Stimulated activated naive B cell treated with anti-CD40 and anti-IgM and Interleukin-4, amounts not matched to agents 10 μg/mL and 1 μg/mL and 100 μg/mL, for 72 hours (primary cell): ENCODE data around the gene EVA1A.

ENCODE experiments used
- ATAC-seq, 2 donors: fragments of 150-1000 bp; cut with Tn5 transposase; replicated peaks; 2 replicates each; pipeline ENCODE4 v1.10.0; 2021; ENCODE audit warnings: moderate library complexity in 1 of 2
- DNase-seq: peaks from one replicate; pipeline ENCODE4 v3.0.0; 2021
- H3K27ac Mint-ChIP-seq: one replicate; pipeline ENCODE4 v1.8.0; 2022; ENCODE audit warnings: mild to moderate bottlenecking, mixed read lengths
- H3K27me3 Mint-ChIP-seq, 2 donors: one replicate each; pipeline ENCODE4 v1.8.0; 2022; ENCODE audit warnings: mixed read lengths in 2 of 2
- H3K36me3 Mint-ChIP-seq, 2 donors: one replicate each; pipeline ENCODE4 v1.8.0; 2022; ENCODE audit warnings: mixed read lengths in 2 of 2, mild to moderate bottlenecking in 1 of 2
- H3K4me1 Mint-ChIP-seq, 2 donors: one replicate each; pipeline ENCODE4 v1.8.0; 2022; ENCODE audit warnings: mixed read lengths in 2 of 2, mild to moderate bottlenecking in 1 of 2
- H3K4me3 Mint-ChIP-seq, 2 donors: one replicate each; pipeline ENCODE4 v1.8.0; 2022; ENCODE audit warnings: mild to moderate bottlenecking in 2 of 2, mixed read lengths in 2 of 2, moderate library complexity in 1 of 2
- H3K9me3 Mint-ChIP-seq, 2 donors: one replicate each; pipeline ENCODE4 v1.8.0; 2022; ENCODE audit warnings: mixed read lengths in 2 of 2, mild to moderate bottlenecking in 1 of 2

The EVA1A gene

GRCh38 chr2:75516378-75517360 is 44.1 kb downstream of the EVA1A start:
- Mint-ChIP-seq H3K4me3 (no peak overlapping the region), H3K27ac (no peak overlapping the region), H3K4me1 (no peaks in the 10 kb centered on the region), H3K27me3 (peaks cover 14 to 27% of the 10 kb centered on the region in 2 donors), H3K9me3 (peaks cover 8 to 12% of the 10 kb centered on the region in 2 donors), H3K36me3 (peaks cover 0 to 2% of the 10 kb centered on the region in 2 donors)
- DNase-seq (no peak), ATAC-seq (no peak)

DNA sequence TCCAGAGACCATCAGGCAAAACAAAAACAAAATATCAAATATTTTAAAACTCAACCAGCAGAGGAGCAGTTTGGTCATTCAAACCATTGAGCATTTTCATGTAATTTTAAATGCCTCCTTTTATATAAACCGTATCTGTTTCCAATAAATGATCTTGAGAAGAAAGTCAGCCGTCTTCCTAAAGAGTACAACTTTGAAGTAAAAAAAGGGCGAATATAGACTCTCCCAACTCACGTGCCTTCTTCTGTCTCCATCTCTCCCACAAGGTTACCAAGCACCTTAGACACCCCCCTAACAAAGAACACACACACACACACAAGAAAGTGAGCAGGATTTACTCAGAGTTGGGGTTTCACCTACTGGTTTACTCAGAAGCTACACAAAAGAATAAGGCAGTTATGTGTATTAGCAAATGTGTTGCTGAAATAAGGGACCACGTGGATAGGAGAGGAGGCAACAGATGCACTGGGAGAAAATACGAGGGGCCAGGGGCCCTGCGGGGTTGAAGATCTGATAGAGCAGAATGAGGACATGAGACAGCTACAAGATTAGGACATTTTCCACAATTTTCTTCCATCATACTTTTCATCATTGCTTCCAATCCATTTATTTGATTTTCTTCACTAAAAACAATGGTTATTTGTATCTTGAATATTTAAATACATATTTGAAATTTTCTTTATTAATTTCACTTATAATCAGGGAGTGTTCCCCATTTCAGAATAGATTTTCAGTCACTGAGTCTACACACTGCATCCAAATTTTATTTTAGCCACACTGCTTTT is 45.0 kb downstream of the EVA1A start:
- H3K27me3 Mint-ChIP-seq: peaks cover 14 to 27% of the 10 kb centered on the region in 2 donors
- peaks cover 0 to 2% of the 10 kb centered on the region in 2 donors for H3K36me3 Mint-ChIP-seq
- no peaks in the 10 kb centered on the region for H3K4me1 Mint-ChIP-seq
- ATAC-seq (no peak), DNase-seq (no peak)
- peaks cover 8 to 12% of the 10 kb centered on the region in 2 donors for H3K9me3 Mint-ChIP-seq
- no peak overlapping the region for H3K4me3 Mint-ChIP-seq
- H3K27ac Mint-ChIP-seq: no peak overlapping the region

- DNase-seq: no peak
- Mint-ChIP-seq H3K27ac (no peak overlapping the region), H3K9me3 (peaks cover 10 to 16% of the 10 kb centered on the region in 2 donors), H3K4me3 (no peak overlapping the region), H3K36me3 (peaks cover 0 to 2% of the 10 kb centered on the region in 2 donors), H3K4me1 (no peaks in the 10 kb centered on the region), H3K27me3 (peaks cover 8 to 21% of the 10 kb centered on the region in 2 donors)
- no peak for ATAC-seq
Observed at GRCh38 chr2:75513616-75514170, 47.0 kb downstream of the EVA1A start.

- ATAC-seq (no peak), DNase-seq (no peak)
- peaks cover 0 to 2% of the 10 kb centered on the region in 2 donors for H3K36me3 Mint-ChIP-seq
- H3K9me3 Mint-ChIP-seq: peaks cover 13 to 21% of the 10 kb centered on the region in 2 donors
- H3K4me3 Mint-ChIP-seq: no peak overlapping the region
- no peaks in the 10 kb centered on the region for H3K4me1 Mint-ChIP-seq
- peaks cover 5 to 14% of the 10 kb centered on the region in 2 donors for H3K27me3 Mint-ChIP-seq
- no peak overlapping the region for H3K27ac Mint-ChIP-seq
Observed at GRCh38 chr2:75512455-75513212, 48.1 kb downstream of the EVA1A start.

DNA sequence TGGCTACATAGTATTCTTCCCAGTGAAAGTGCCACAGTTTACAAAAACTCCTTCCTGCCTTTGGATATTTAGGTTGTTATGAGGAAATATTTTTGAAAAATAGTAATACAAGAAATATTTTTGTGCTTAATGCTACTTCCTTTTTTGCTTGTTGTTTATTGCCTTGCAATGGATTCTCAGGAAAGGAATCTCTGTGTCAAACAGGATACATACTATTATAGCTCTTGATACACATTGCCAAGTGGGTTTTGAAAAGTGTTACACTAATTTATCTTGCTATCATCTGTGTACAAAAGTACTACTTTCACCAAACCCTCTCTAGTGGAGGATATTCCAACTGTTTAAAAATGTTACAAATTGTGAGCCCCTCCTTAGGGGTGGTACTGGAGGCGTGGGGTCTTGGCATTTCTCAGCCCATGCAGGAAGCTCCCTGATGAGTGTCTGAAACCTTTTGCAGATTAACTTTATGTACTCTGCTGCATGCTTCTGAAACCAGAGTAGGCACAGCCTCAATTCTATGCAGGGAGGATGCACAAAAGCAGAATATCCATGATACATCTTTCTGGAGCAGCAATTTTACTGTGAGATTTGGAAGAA is 54.5 kb downstream of the EVA1A start:
- H3K27me3 Mint-ChIP-seq: peaks cover 3 to 16% of the 10 kb centered on the region in 2 donors
- DNase-seq: no peak
- ATAC-seq: no peak
- no peaks in the 10 kb centered on the region for H3K4me1 Mint-ChIP-seq
- no peak overlapping the region for H3K27ac Mint-ChIP-seq
- no peaks in the 10 kb centered on the region for H3K36me3 Mint-ChIP-seq
- peaks cover 5 to 11% of the 10 kb centered on the region in 2 donors for H3K9me3 Mint-ChIP-seq
- no peak overlapping the region for H3K4me3 Mint-ChIP-seq

- Mint-ChIP-seq H3K27ac (no peak overlapping the region), H3K4me3 (no peak overlapping the region), H3K36me3 (no peaks in the 10 kb centered on the region), H3K4me1 (no peaks in the 10 kb centered on the region), H3K9me3 (peaks cover 5 to 11% of the 10 kb centered on the region in 2 donors), H3K27me3 (peaks cover 3 to 16% of the 10 kb centered on the region in 2 donors)
- DNase-seq: no peak
- no peak for ATAC-seq
Observed at GRCh38 chr2:75505012-75505411, 55.7 kb downstream of the EVA1A start.

DNA sequence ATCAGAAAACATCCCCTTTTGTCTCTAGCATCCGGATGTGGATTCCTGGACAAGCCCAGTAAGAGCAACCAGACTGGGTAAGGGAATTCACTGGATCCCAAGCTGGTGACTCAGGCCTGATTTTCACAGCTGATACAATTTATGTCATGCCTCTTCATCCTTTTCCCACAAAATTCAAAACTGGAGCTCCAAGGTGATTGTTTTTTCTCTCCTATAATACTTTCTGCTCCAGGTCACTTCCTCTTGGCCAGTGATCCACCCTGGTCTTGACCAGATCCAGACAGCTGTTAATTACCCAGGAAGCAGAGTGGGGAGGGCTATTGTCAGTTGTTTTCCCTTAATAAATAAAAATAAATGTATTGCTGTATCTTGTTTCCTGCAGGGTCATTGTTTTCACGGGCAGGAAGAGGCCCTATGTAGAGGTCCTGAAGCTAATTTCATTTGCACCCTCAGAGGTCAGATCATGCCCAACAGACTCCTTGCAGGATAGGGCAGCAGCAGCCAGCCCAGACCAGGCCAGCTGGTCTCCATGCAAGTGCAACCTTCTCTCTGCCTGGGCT is 57.6 kb downstream of the EVA1A start:
- Mint-ChIP-seq H3K36me3 (no peaks in the 10 kb centered on the region), H3K4me3 (no peak overlapping the region), H3K27me3 (peaks cover 3 to 16% of the 10 kb centered on the region in 2 donors), H3K27ac (no peak overlapping the region), H3K4me1 (no peaks in the 10 kb centered on the region), H3K9me3 (peaks cover 0 to 3% of the 10 kb centered on the region in 2 donors)
- DNase-seq (no peak), ATAC-seq (no peak)

- H3K36me3 Mint-ChIP-seq: no peaks in the 10 kb centered on the region
- DNase-seq (no peak), ATAC-seq (no peak)
- no peak overlapping the region for H3K27ac Mint-ChIP-seq
- no peak overlapping the region for H3K4me3 Mint-ChIP-seq
- peaks cover 3 to 17% of the 10 kb centered on the region in 2 donors for H3K27me3 Mint-ChIP-seq
- H3K4me1 Mint-ChIP-seq: no peaks in the 10 kb centered on the region
- no peaks in the 10 kb centered on the region for H3K9me3 Mint-ChIP-seq
Observed at GRCh38 chr2:75500633-75501032, 60.1 kb downstream of the EVA1A start.

DNA sequence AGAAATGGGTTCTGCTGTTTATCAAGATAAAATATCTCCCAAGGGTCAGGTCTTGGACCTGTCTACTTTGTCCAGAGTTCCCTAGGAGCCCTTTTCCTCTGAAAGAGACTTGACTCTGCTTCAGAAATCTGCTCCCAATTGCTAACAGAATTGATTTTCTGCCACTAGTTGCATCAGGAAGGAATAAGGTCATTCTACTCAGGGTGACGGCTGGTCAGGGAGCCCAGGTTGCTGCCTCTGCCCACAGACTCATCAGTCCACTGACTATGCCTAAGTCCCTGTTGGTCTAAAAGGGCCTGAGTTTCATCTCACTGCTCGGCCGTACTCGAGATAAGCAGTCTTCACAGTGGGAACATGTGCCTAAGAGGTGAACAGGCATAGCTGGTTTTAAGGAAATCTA is 61.2 kb downstream of the EVA1A start:
- no peak overlapping the region for H3K4me3 Mint-ChIP-seq
- ATAC-seq: no peak

GRCh38 chr2:75498907-75499306 is 61.8 kb downstream of the EVA1A start:
- no peaks in the 10 kb centered on the region for H3K4me1 Mint-ChIP-seq
- ATAC-seq (no peak), DNase-seq (no peak)
- no peak overlapping the region for H3K4me3 Mint-ChIP-seq
- no peaks in the 10 kb centered on the region for H3K36me3 Mint-ChIP-seq
- no peaks in the 10 kb centered on the region for H3K9me3 Mint-ChIP-seq
- peaks cover 0 to 13% of the 10 kb centered on the region in 2 donors for H3K27me3 Mint-ChIP-seq
- no peak overlapping the region for H3K27ac Mint-ChIP-seq

More for the DNA sequence above, 61.2 kb downstream of the EVA1A start:
- Mint-ChIP-seq H3K9me3 (no peaks in the 10 kb centered on the region), H3K36me3 (no peaks in the 10 kb centered on the region), H3K27ac (no peak overlapping the region), H3K27me3 (peaks cover 3 to 16% of the 10 kb centered on the region in 2 donors), H3K4me1 (no peaks in the 10 kb centered on the region)
- DNase-seq: no peak

- Mint-ChIP-seq H3K9me3 (no peaks in the 10 kb centered on the region), H3K27ac (no peak overlapping the region), H3K27me3 (peaks cover 4 to 19% of the 10 kb centered on the region in 2 donors), H3K4me3 (no peak overlapping the region), H3K36me3 (no peaks in the 10 kb centered on the region), H3K4me1 (no peaks in the 10 kb centered on the region)
- DNase-seq: no peak
- ATAC-seq: no peak
Observed at GRCh38 chr2:75497256-75497655, 63.5 kb downstream of the EVA1A start.

DNA sequence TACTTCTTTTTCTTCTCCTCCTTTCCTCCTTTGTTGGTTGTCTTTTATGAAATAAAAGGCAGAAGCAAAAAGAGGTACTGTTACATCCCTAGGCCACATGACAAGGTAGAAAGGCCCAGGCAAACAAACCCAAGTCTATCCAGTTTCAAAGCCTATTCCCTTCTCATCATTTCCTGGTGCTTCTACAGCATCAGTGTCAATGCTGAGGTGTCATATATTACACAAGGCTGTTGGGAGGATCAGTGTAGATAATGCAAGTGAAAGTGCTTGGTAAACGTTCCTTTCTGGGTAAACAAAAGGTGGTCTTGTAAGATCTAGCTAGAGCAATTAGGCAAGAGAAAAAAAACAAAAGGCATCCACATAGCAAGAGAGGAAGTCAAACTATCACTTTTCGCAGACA is 64.9 kb downstream of the EVA1A start:
- H3K4me3 Mint-ChIP-seq: no peak overlapping the region
- ATAC-seq: no peak
- H3K9me3 Mint-ChIP-seq: no peaks in the 10 kb centered on the region

DNA sequence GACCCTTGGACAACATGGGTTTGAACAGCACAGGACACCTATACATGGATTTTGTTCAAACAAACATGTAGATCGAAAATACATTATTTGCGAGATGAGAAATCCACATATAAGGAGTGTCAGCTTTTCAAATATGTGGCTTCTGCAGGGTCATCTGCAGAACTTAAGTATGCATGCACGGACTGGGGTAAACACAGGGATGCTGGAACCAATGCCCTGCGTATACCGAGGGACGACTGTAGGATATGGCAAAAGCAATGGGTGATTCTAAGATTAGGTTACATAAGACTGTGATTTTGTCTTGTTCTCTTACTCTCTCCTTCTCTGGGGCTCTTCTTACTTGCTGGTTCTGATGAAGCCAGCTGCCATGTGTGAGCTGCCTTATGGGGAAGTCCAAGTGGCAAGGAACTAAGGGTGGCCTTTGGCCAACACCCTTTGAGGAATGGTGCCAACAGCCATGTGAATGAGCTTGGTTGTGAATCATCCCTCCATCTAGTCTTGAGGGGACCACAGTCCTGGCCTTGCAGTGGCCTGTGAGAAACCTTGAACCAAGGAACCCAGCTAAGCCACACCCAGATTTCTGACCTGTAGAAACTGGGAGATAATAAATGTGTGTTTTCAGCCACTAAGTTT is 66.5 kb downstream of the EVA1A start:
- H3K4me3 Mint-ChIP-seq: no peak overlapping the region
- peaks cover 4 to 19% of the 10 kb centered on the region in 2 donors for H3K27me3 Mint-ChIP-seq
- H3K27ac Mint-ChIP-seq: no peak overlapping the region
- H3K9me3 Mint-ChIP-seq: no peaks in the 10 kb centered on the region
- H3K36me3 Mint-ChIP-seq: no peaks in the 10 kb centered on the region
- ATAC-seq (no peak), DNase-seq (no peak)
- no peaks in the 10 kb centered on the region for H3K4me1 Mint-ChIP-seq

More for the DNA sequence above, 64.9 kb downstream of the EVA1A start:
- H3K36me3 Mint-ChIP-seq: no peaks in the 10 kb centered on the region
- H3K27me3 Mint-ChIP-seq: peaks cover 4 to 19% of the 10 kb centered on the region in 2 donors
- no peak for DNase-seq
- no peak overlapping the region for H3K27ac Mint-ChIP-seq
- no peaks in the 10 kb centered on the region for H3K4me1 Mint-ChIP-seq
